ENCODE data around the gene TIMP2. TPM values are rescaled to one million over a fixed set of nuclear protein-coding genes. Genes with fewer than 3 reads are reported as not detected.
A peak's percentile ranks its signal among the peaks of the same experiment; 100 is the strongest.

TIMP2 gene
- total and polyA plus RNA-seq, 2 of the 13 experiments (the other 11 are each of a cell fraction or from before 2014, with no cell fraction given), result 3.8 to 8.5 TPM

- peak; percentile 50; the same call in 1 of the 2 replicates for TF ChIP-seq ZBED4 (CRISPR knock-in tag; IDR thresholded peaks at IDR 0.05; ENCODE audit: borderline replicate concordance)
- TF ChIP-seq, protein P1, sequence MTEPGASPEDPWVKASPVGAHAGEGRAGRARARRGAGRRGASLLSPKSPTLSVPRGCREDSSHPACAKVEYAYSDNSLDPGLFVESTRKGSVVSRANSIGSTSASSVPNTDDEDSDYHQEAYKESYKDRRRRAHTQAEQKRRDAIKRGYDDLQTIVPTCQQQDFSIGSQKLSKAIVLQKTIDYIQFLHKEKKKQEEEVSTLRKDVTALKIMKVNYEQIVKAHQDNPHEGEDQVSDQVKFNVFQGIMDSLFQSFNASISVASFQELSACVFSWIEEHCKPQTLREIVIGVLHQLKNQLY (CRISPR knock-in tag; IDR thresholded peaks at IDR 0.05), result no peak
- TF ChIP-seq ZNF263 (CRISPR knock-in tag; IDR thresholded peaks at IDR 0.05), result 0 out of 2 replicates have a peak, but pooled peaks have one; percentile 34
- TF ChIP-seq, protein P2, sequence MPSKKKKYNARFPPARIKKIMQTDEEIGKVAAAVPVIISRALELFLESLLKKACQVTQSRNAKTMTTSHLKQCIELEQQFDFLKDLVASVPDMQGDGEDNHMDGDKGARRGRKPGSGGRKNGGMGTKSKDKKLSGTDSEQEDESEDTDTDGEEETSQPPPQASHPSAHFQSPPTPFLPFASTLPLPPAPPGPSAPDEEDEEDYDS (CRISPR knock-in tag; IDR thresholded peaks at IDR 0.05), result peak; percentile 32; the same call in 1 of the 2 replicates
- TF ChIP-seq ZNF512 (CRISPR knock-in tag; IDR thresholded peaks at IDR 0.05), result no peak
- TF ChIP-seq, protein P3, sequence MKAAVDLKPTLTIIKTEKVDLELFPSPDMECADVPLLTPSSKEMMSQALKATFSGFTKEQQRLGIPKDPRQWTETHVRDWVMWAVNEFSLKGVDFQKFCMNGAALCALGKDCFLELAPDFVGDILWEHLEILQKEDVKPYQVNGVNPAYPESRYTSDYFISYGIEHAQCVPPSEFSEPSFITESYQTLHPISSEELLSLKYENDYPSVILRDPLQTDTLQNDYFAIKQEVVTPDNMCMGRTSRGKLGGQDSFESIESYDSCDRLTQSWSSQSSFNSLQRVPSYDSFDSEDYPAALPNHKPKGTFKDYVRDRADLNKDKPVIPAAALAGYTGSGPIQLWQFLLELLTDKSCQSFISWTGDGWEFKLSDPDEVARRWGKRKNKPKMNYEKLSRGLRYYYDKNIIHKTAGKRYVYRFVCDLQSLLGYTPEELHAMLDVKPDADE (CRISPR knock-in tag; IDR thresholded peaks at IDR 0.05), result no peak
- 0 out of 2 replicates have a peak, but pooled peaks have one; percentile 13 for TF ChIP-seq CEBPG (CRISPR knock-in tag; IDR thresholded peaks at IDR 0.05)
- TF ChIP-seq NR0B2 (CRISPR knock-in tag; IDR thresholded peaks at IDR 0.05), result no peak
- TF ChIP-seq, protein P4, sequence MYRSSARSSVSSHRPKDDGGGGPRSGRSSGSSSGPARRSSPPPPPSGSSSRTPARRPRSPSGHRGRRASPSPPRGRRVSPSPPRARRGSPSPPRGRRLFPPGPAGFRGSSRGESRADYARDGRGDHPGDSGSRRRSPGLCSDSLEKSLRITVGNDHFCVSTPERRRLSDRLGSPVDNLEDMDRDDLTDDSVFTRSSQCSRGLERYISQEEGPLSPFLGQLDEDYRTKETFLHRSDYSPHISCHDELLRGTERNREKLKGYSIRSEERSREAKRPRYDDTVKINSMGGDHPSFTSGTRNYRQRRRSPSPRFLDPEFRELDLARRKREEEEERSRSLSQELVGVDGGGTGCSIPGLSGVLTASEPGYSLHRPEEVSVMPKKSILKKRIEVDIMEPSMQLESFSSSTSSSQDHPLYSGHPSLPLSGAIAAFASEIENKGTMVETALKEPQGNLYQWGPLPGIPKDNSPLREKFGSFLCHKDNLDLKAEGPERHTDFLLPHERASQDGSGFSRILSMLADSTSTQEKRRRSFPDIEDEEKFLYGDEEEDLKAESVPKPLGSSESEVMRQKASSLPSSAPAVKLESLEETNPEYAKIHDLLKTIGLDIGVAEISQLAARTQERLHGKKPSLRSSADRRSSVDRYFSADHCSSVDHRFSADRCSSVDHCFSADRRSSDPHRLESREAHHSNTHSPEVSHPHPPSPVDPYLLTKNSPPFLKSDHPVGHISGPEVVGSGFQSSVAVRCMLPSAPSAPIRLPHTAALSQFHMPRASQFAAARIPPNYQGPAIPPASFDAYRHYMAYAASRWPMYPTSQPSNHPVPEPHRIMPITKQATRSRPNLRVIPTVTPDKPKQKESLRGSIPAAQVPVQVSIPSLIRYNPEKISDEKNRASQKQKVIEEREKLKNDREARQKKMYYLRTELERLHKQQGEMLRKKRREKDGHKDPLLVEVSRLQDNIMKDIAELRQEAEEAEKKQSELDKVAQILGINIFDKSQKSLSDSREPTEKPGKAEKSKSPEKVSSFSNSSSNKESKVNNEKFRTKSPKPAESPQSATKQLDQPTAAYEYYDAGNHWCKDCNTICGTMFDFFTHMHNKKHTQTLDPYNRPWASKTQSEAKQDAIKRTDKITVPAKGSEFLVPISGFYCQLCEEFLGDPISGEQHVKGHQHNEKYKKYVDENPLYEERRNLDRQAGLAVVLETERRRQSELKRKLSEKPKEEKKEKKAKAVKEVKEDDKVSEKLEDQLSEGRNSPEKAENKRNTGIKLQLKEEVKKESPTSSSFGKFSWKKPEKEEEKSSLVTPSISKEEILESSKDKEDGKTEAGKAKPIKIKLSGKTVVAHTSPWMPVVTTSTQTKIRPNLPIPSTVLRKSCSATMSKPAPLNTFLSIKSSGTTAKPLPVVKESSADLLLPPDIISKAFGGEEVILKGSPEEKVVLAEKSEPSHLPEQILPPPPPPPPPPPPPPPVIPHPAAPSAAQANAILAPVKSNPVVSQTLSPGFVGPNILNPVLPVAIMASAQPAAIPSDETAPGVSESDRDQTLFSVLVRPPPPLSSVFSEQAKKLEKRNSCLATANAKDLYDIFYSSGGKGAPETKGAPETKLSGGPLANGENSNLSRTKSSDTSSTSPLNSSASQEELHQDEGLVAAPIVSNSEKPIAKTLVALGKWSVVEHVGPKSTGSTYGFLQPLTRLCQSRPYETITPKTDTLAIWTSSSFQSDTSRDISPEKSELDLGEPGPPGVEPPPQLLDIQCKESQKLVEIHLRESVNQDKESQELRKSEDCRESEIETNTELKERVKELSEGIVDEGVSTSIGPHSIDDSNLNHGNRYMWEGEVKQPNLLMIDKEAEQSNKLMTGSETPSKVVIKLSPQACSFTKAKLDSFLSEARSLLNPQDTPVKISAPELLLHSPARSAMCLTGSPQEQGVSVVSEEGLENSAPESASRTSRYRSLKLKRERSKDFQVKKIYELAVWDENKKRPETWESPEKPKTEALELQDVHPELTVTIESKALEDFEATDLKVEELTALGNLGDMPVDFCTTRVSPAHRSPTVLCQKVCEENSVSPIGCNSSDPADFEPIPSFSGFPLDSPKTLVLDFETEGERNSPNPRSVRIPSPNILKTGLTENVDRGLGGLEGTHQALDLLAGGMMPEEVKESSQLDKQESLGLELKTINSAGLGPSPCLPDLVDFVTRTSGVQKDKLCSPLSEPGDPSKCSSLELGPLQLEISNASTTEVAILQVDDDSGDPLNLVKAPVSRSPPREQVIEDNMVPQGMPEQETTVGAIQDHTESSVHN (CRISPR knock-in tag; IDR thresholded peaks at IDR 0.05), result no peak
- no peak for TF ChIP-seq CBX1 (IDR thresholded peaks at IDR 0.05; ENCODE audit: low read depth)
Measured at GRCh38 chr17:78865682-78866390, 59.4 kb downstream of the TIMP2 start (continued).
